GM23338 (cell line): ENCODE data around the gene TOM1L2. TPM values are rescaled to one million over a fixed set of nuclear protein-coding genes. Genes with fewer than 3 reads are reported as not detected.

Experiments used
- ATAC-seq: fragments of 200-7000 bp; cut with Tn5 transposase; 3 replicates; pipeline ENCODE4 v1.9.1; 2020
- DNase-seq: peaks from one replicate; pipeline ENCODE4 v3.0.0-alpha.2; 2015; ENCODE audit warnings: low spot score
- H2AFZ ChIP-seq: fragments of 200-600 bp; sonication (generic); 2 replicates; pipeline ENCODE4 v1.8.0; 2016; ENCODE audit warnings: antibody characterized with exemption, mild to moderate bottlenecking, moderate library complexity
- H3F3A ChIP-seq: fragments of 200-600 bp; sonication (generic); replicated peaks from 2 replicates; pipeline ENCODE4 v1.8.0; 2017; ENCODE audit warnings: antibody characterized with exemption, mixed run types, low read depth
- H3K27ac ChIP-seq: fragments of 200-600 bp; sonication (generic); 2 replicates; pipeline ENCODE4 v1.6.1; 2016; ENCODE audit warnings: low read depth
- H3K27me3 ChIP-seq: fragments of 200-600 bp; sonication (generic); 2 replicates; pipeline ENCODE4 v1.8.0; 2016; ENCODE audit warnings: mild to moderate bottlenecking, mixed run types, moderate library complexity; ENCODE audit not compliant: insufficient read depth
- H3K36me3 ChIP-seq: fragments of 200-600 bp; sonication (generic); 2 replicates; pipeline ENCODE4 v1.8.0; 2016; ENCODE audit warnings: mild to moderate bottlenecking; ENCODE audit not compliant: insufficient read depth
- H3K4me1 ChIP-seq: fragments of 200-600 bp; sonication (generic); 2 replicates; pipeline ENCODE4 v1.8.0; 2016; ENCODE audit warnings: mild to moderate bottlenecking, moderate library complexity; ENCODE audit not compliant: insufficient read depth
- H3K4me2 ChIP-seq: fragments of 200-600 bp; sonication (generic); 2 replicates; pipeline ENCODE4 v1.7.1; 2017; ENCODE audit warnings: mixed run types
- H3K4me3 ChIP-seq: fragments of 200-600 bp; sonication (generic); 2 replicates; pipeline ENCODE4 v1.6.1; 2016; ENCODE audit warnings: mixed run types
- H3K79me2 ChIP-seq: fragments of 200-600 bp; sonication (generic); replicated peaks from 2 replicates; pipeline ENCODE4 v1.8.0; 2017; ENCODE audit warnings: mild to moderate bottlenecking; ENCODE audit not compliant: insufficient read depth
- H3K9me2 ChIP-seq: fragments of 200-600 bp; sonication (generic); 2 replicates; pipeline ENCODE4 v1.8.0; 2017; ENCODE audit not compliant: insufficient read depth
- H4K20me1 ChIP-seq: fragments of 200-600 bp; sonication (generic); replicated peaks from 2 replicates; pipeline ENCODE4 v1.8.0; 2017; ENCODE audit warnings: mild to moderate bottlenecking; ENCODE audit not compliant: insufficient read depth
- H3K27ac Mint-ChIP-seq: 2 replicates; pipeline ENCODE4 v1.8.0; 2020; ENCODE audit warnings: inconsistent platforms, mild to moderate bottlenecking, moderate library complexity, mixed read lengths
- H3K27me3 Mint-ChIP-seq: 3 replicates; pipeline ENCODE4 v1.8.0; 2022; ENCODE audit warnings: low read depth, mild to moderate bottlenecking, moderate library complexity, mixed read lengths, inconsistent platforms; ENCODE audit not compliant: insufficient read depth, poor library complexity
- H3K36me3 Mint-ChIP-seq: 3 replicates; pipeline ENCODE4 v1.8.0; 2021; ENCODE audit warnings: low read depth, mild to moderate bottlenecking, inconsistent platforms, moderate library complexity, mixed read lengths
- H3K4me1 Mint-ChIP-seq: 3 replicates; pipeline ENCODE4 v1.8.0; 2020; ENCODE audit warnings: mild to moderate bottlenecking, inconsistent platforms, mixed read lengths
- H3K4me3 Mint-ChIP-seq: 3 replicates; pipeline ENCODE4 v1.8.0; 2021; ENCODE audit warnings: moderate library complexity, mild to moderate bottlenecking, inconsistent platforms, mixed read lengths
- H3K9me3 Mint-ChIP-seq: 3 replicates; pipeline ENCODE4 v1.8.0; 2020; ENCODE audit warnings: moderate library complexity, mild to moderate bottlenecking, inconsistent platforms, mixed read lengths
- CTCF ChIP-seq, 2 experiments: fragments of 200-600 bp in 1 of 2; sonication (generic) in 1 of 2; conservative IDR thresholded peaks; 2 replicates each; pipeline versions ENCODE4 v1.5.1 to v1.6.1; 2016 to 2017; ENCODE audit warnings: antibody characterized with exemption in 2 of 2, low read depth in 2 of 2, mild to moderate bottlenecking in 2 of 2, moderate library complexity in 1 of 2
- ETS1 ChIP-seq: IDR thresholded peaks from 2 replicates; pipeline ENCODE4 v1.6.1; 2016; ENCODE audit warnings: antibody characterized with exemption
- EZH2phosphoT487 ChIP-seq: fragments of 200-600 bp; sonication (generic); IDR thresholded peaks from one replicate; pipeline ENCODE4 v1.8.1; 2018; ENCODE audit warnings: antibody characterized with exemption; ENCODE audit not compliant: unreplicated experiment
- JUNB ChIP-seq: IDR thresholded peaks from one replicate; pipeline ENCODE4 v1.6.1; 2016; ENCODE audit warnings: antibody characterized with exemption; ENCODE audit not compliant: unreplicated experiment
- NANOG ChIP-seq: IDR thresholded peaks from 2 replicates; pipeline ENCODE4 v1.6.1; 2016; ENCODE audit warnings: antibody characterized with exemption, borderline replicate concordance
- POLR2AphosphoS5 ChIP-seq: IDR thresholded peaks from 2 replicates; pipeline ENCODE4 v1.6.1; 2016; ENCODE audit warnings: antibody characterized with exemption, low read depth
- STAT1 ChIP-seq: IDR thresholded peaks from one replicate; pipeline ENCODE4 v1.6.1; 2016; ENCODE audit warnings: antibody characterized with exemption; ENCODE audit not compliant: unreplicated experiment
- ZNF462 ChIP-seq: fragments of 250-450 bp; sonication (Bioruptor Pico); IDR thresholded peaks from 2 replicates; pipeline ENCODE4 v1.5.0; 2020; ENCODE audit warnings: mild to moderate bottlenecking, moderate library complexity
- polyA plus RNA-seq: library from polyadenylated mRNA; unstranded; fragments of >200 nt; fragmentation: Nextera tagmentation; extraction: Ambion mirVana; gene quantifications from 2 replicates; pipeline ENCODE4 v1.2.1, GENCODE V29; 2016
- total RNA-seq: library from RNA; depleted of rRNA; stranded (reverse); fragments of >200 nt; shearing (Covaris generic); gene quantifications from 2 replicates; pipeline ENCODE4 v1.2.3, GENCODE V29; 2014
- TF ChIP-seq, protein P1 (sequence below): IDR thresholded peaks from one replicate; pipeline ENCODE4 v1.6.1; 2018; ENCODE audit warnings: antibody characterized with exemption; ENCODE audit not compliant: unreplicated experiment

The TOM1L2 gene
- total and polyA plus RNA-seq, 2 experiments from 2014 or later, result 3.3 TPM

DNA sequence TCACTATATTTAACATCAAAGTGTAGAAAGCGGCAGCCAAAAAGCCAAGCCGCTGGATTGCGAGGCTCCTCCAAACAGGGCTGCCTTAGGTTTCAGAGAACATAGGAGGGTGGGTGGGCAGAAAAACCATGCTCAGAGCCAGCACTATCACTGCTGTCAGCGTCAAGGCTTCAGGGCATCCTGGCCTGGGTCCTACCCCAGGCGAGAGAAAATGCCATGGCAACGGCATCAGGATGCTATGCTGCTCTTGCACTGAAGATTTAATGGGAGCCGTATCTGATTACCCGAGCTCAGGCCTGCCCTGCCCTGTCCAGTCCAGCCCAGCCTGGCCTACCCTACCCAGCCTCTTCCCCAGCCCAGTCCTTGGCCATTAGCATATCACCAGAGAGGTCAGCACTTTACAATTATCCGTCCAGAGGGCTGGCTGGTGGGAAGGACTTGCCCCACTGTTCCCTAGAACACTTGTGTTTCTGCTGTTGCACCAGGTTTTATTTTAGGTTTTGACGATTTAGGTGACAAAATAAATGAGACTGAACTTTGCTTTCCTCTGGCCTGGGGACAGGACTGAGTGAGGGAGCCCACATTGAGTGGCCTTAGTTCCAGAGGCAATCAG is 61.1 kb downstream of the TOM1L2 start (continued):
- no peak for TF ChIP-seq CTCF (conservative IDR thresholded peaks at IDR 0.05; ENCODE audit: low read depth in 2 of 2)

- no peaks in the 10 kb centered on the region for H3K36me3 ChIP-seq
- no peaks in the 10 kb centered on the region for H3K79me2 ChIP-seq
- ATAC-seq, result no peak
- Mint-ChIP-seq H3K9me3 (peaks cover 15% of the 10 kb centered on the region), H3K27me3 (peaks cover 11% of the 10 kb centered on the region), H3K27ac (no peak overlapping the region), H3K4me1 (peaks cover 24% of the 10 kb centered on the region), H3K36me3 (peaks cover 6% of the 10 kb centered on the region; the same call in 2 of the 3 replicates), H3K4me3 (no peak overlapping the region)
- no peak overlapping the region for H2AFZ ChIP-seq
- no peak overlapping the region for H3K27ac ChIP-seq
- no peaks in the 10 kb centered on the region for H4K20me1 ChIP-seq
- H3K4me2 ChIP-seq, result no peak overlapping the region
- H3K27me3 ChIP-seq, result no peaks in the 10 kb centered on the region
- H3K9me2 ChIP-seq, result no peaks in the 10 kb centered on the region
- H3F3A ChIP-seq, result no peaks in the 10 kb centered on the region
- no peak overlapping the region for H3K4me3 ChIP-seq
- 0 out of 2 replicates have a peak, but pooled peaks cover 4% of the 10 kb centered on the region for H3K4me1 ChIP-seq
- no peak for DNase-seq
- TF ChIP-seq ZNF462 (CRISPR knock-in tag) (no peak), ETS1 (no peak), STAT1 (no peak), JUNB (no peak), EZH2phosphoT487 (no peak), POLR2AphosphoS5 (no peak), CTCF (conservative IDR thresholded peaks at IDR 0.05; ENCODE audit: low read depth in 2 of 2) (no peak), NANOG (no peak)
- TF ChIP-seq, protein P1, sequence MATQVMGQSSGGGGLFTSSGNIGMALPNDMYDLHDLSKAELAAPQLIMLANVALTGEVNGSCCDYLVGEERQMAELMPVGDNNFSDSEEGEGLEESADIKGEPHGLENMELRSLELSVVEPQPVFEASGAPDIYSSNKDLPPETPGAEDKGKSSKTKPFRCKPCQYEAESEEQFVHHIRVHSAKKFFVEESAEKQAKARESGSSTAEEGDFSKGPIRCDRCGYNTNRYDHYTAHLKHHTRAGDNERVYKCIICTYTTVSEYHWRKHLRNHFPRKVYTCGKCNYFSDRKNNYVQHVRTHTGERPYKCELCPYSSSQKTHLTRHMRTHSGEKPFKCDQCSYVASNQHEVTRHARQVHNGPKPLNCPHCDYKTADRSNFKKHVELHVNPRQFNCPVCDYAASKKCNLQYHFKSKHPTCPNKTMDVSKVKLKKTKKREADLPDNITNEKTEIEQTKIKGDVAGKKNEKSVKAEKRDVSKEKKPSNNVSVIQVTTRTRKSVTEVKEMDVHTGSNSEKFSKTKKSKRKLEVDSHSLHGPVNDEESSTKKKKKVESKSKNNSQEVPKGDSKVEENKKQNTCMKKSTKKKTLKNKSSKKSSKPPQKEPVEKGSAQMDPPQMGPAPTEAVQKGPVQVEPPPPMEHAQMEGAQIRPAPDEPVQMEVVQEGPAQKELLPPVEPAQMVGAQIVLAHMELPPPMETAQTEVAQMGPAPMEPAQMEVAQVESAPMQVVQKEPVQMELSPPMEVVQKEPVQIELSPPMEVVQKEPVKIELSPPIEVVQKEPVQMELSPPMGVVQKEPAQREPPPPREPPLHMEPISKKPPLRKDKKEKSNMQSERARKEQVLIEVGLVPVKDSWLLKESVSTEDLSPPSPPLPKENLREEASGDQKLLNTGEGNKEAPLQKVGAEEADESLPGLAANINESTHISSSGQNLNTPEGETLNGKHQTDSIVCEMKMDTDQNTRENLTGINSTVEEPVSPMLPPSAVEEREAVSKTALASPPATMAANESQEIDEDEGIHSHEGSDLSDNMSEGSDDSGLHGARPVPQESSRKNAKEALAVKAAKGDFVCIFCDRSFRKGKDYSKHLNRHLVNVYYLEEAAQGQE, result no peak
Measured at GRCh38 chr17:17910060-17910459, 62.1 kb downstream of the TOM1L2 start.
